Panc1 (cell line): Measurements from ENCODE around the gene PRR29. TPM values are rescaled to one million over a fixed set of nuclear protein-coding genes. Genes with fewer than 3 reads are reported as not detected.

Experiments
- ATAC-seq: fragments of 200-7000 bp; cut with Tn5 transposase; 2 replicates; pipeline ENCODE4 v1.9.1; 2020; ENCODE audit warnings: mild to moderate bottlenecking, moderate library complexity
- BruUV-seq: library from RNA; stranded (reverse); fragments of 400-500 nt; replicated peaks from 2 replicates; lab custom pipeline; 2021; lab: Mats Ljungman, UMichigan
- CTCF ChIA-PET: fragments of 300-600 bp; sonication (Branson Sonifier 250); formaldehyde crosslinking; loops from one replicate; lab custom pipeline; 2022; ENCODE audit warnings: antibody characterized with exemption; lab: Charles Lee
- POLR2A ChIA-PET: fragments of 300-600 bp; sonication (Branson Sonifier 250); formaldehyde crosslinking; loops from one replicate; lab custom pipeline; 2022; ENCODE audit warnings: antibody characterized with exemption; lab: Charles Lee
- DNase-seq: peaks from one replicate; pipeline ENCODE4 v3.0.0-alpha.2; 2010; ENCODE audit warnings: low read depth, low spot score
- H3K27ac ChIP-seq: 2 replicates; pipeline ENCODE4 v1.5.1; 2011; ENCODE audit warnings: mild to moderate bottlenecking, low read length, inconsistent platforms
- H3K27me3 ChIP-seq: fragments of 200-500 bp; sonication (Bioruptor generic); 2 replicates; pipeline ENCODE4 v1.6.0; 2014; ENCODE audit warnings: low read length, inconsistent platforms; ENCODE audit not compliant: control insufficient read depth, insufficient read depth
- H3K36me3 ChIP-seq: fragments of 200-500 bp; sonication (Bioruptor generic); 2 replicates; pipeline ENCODE4 v1.5.1; 2014; ENCODE audit warnings: inconsistent platforms, mild to moderate bottlenecking, low read length, moderate library complexity; ENCODE audit not compliant: control insufficient read depth, insufficient read depth
- H3K4me1 ChIP-seq: 2 replicates; pipeline ENCODE4 v1.5.1; 2011; ENCODE audit warnings: inconsistent platforms, mild to moderate bottlenecking, low read length, moderate library complexity; ENCODE audit not compliant: control insufficient read depth, insufficient read depth
- H3K4me3 ChIP-seq, 2 experiments: 2 replicates each; pipeline ENCODE4 v1.5.1; 2011 to 2012; ENCODE audit warnings: low read depth in 2 of 2, low read length in 2 of 2, mild to moderate bottlenecking in 2 of 2, inconsistent platforms in 1 of 2, moderate library complexity in 1 of 2
- H3K9me3 ChIP-seq: fragments of 200-500 bp; sonication (Bioruptor generic); 2 replicates; pipeline ENCODE4 v1.5.1; 2014; ENCODE audit warnings: low read depth, mild to moderate bottlenecking, inconsistent platforms, low read length, moderate library complexity; ENCODE audit not compliant: control insufficient read depth, insufficient read depth
- POLR2AphosphoS5 ChIP-seq: IDR thresholded peaks from 2 replicates; pipeline ENCODE4 v1.6.1; 2012; ENCODE audit warnings: mild to moderate bottlenecking, low read depth, low read length, moderate library complexity
- SIN3A ChIP-seq: IDR thresholded peaks from 2 replicates; pipeline ENCODE4 v1.6.1; 2012; ENCODE audit warnings: low read depth, mild to moderate bottlenecking, low read length, moderate library complexity, borderline replicate concordance; ENCODE audit not compliant: insufficient read depth
- TCF7L2 ChIP-seq: IDR thresholded peaks from 2 replicates; pipeline ENCODE4 v1.6.1; 2011; ENCODE audit warnings: mild to moderate bottlenecking, low read depth, low read length, inconsistent platforms
- in situ Hi-C: cut with HindIII; loops from 2 replicates; pipeline ENCODE4 v1.10.0; 2016; ENCODE audit warnings: low sequenced_read_pairs, low pct_unique_long_range_greater_than_20kb
- intact Hi-C: fragments of 100-400 bp; cut with micrococcal nuclease; formaldehyde crosslinking; loops from one replicate; pipeline ENCODE4 v1.10.0; 2022; ENCODE audit not compliant: unreplicated experiment
- total RNA-seq: library from RNA; stranded (reverse); gene quantifications from one replicate; pipeline ENCODE4 v1.2.1, GENCODE V29; 2021; ENCODE audit not compliant: unreplicated experiment
- TF ChIP-seq, protein P1 (sequence below): fragments of 450-650 bp; IDR thresholded peaks from 2 replicates; pipeline ENCODE4 v1.5.1; 2017; ENCODE audit warnings: mild to moderate bottlenecking
- TF ChIP-seq, protein P2 (sequence below), 2 experiments: IDR thresholded peaks; 2 replicates each; pipeline ENCODE4 v1.6.1; 2011 to 2012; ENCODE audit warnings: low read depth in 2 of 2, control low read depth in 1 of 2, low read length in 1 of 2, mild to moderate bottlenecking in 1 of 2, moderate library complexity in 1 of 2; ENCODE audit not compliant: insufficient read depth in 1 of 2

The PRR29 gene
- total RNA-seq, 1 experiment from 2014 or later, result 0.10 TPM

DNA sequence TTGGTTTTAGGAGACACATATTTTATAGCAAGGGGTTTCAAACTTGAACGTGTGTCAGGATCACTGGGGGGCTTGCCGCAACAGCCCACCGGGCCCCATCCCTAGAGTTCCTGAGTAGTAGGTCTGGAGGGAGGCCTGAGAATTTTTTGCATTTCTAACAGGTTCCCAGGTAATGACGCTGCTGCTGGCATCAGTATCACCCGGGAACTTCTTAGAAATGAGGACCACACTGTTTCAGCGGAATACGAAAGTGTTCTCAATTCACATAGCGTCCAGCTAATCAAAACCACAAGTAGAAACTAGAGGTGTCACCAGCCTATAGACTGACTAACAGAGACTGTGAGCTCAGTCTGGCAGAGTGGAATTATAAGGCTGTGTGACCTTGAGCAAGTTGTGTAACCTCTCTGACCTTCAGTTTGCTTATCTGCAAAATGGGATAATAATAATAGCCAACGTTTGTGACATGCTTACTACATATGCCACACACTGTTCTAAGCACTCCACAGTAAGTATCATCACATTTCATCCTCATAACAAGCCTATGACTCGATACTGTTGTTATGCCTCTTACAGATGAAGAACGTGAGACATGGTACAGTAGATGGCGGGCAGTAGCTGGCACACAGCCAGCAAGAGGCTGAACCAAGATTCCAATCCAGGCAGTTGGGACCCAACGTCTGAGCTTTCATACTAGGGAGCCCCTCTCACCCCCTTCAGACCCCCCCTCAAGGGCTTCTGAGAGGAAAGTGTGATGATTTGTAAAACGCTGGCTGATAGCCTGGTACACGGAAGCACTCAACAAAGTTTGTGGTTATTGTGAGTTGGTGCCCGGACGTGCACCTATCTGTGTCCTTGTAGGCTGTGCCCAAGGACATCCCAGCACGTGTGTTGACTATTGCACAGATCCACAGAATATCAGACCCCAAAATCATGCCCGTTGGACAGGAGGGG, 26.9 kb downstream of the PRR29 start:
- no peak overlapping the region for H3K4me3 ChIP-seq
- TF ChIP-seq TCF7L2, result no peak
- TF ChIP-seq SIN3A, result no peak
- TF ChIP-seq, protein P1, sequence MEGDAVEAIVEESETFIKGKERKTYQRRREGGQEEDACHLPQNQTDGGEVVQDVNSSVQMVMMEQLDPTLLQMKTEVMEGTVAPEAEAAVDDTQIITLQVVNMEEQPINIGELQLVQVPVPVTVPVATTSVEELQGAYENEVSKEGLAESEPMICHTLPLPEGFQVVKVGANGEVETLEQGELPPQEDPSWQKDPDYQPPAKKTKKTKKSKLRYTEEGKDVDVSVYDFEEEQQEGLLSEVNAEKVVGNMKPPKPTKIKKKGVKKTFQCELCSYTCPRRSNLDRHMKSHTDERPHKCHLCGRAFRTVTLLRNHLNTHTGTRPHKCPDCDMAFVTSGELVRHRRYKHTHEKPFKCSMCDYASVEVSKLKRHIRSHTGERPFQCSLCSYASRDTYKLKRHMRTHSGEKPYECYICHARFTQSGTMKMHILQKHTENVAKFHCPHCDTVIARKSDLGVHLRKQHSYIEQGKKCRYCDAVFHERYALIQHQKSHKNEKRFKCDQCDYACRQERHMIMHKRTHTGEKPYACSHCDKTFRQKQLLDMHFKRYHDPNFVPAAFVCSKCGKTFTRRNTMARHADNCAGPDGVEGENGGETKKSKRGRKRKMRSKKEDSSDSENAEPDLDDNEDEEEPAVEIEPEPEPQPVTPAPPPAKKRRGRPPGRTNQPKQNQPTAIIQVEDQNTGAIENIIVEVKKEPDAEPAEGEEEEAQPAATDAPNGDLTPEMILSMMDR, result no peak
- TF ChIP-seq, protein P2, sequence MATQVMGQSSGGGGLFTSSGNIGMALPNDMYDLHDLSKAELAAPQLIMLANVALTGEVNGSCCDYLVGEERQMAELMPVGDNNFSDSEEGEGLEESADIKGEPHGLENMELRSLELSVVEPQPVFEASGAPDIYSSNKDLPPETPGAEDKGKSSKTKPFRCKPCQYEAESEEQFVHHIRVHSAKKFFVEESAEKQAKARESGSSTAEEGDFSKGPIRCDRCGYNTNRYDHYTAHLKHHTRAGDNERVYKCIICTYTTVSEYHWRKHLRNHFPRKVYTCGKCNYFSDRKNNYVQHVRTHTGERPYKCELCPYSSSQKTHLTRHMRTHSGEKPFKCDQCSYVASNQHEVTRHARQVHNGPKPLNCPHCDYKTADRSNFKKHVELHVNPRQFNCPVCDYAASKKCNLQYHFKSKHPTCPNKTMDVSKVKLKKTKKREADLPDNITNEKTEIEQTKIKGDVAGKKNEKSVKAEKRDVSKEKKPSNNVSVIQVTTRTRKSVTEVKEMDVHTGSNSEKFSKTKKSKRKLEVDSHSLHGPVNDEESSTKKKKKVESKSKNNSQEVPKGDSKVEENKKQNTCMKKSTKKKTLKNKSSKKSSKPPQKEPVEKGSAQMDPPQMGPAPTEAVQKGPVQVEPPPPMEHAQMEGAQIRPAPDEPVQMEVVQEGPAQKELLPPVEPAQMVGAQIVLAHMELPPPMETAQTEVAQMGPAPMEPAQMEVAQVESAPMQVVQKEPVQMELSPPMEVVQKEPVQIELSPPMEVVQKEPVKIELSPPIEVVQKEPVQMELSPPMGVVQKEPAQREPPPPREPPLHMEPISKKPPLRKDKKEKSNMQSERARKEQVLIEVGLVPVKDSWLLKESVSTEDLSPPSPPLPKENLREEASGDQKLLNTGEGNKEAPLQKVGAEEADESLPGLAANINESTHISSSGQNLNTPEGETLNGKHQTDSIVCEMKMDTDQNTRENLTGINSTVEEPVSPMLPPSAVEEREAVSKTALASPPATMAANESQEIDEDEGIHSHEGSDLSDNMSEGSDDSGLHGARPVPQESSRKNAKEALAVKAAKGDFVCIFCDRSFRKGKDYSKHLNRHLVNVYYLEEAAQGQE (IDR thresholded peaks at IDR 0.05; ENCODE audit: insufficient read depth in 1 of 2, low read depth in 2 of 2, low read length in 1 of 2), result no peak
- TF ChIP-seq POLR2AphosphoS5, result no peak
- no peaks in the 10 kb centered on the region for H3K9me3 ChIP-seq
- no peaks in the 10 kb centered on the region for H3K4me1 ChIP-seq
- ChIA-PET CTCF (interaction anchor here (0.7 to 5.4 kb wide), 4 partner anchors 105 to 278 kb away, joined by 3 to 66 read pairs (median 4); no protein-coding TSS in a partner anchor), POLR2A (no interaction called here)
- DNase-seq (no peak), ATAC-seq (no peak; the same call in 1 of the 2 replicates)
- H3K27ac ChIP-seq, result no peak overlapping the region
- H3K36me3 ChIP-seq, result no peaks in the 10 kb centered on the region
- BruUV-seq, result no TSS peak
- H3K27me3 ChIP-seq, result no peaks in the 10 kb centered on the region
- intact Hi-C loops (loop anchor here (10.0 kb wide), 1 partner anchor 110 kb away; the partner anchor contains the start of genes CSHL1 and GH1), in situ Hi-C loops (no loop called here)

DNA sequence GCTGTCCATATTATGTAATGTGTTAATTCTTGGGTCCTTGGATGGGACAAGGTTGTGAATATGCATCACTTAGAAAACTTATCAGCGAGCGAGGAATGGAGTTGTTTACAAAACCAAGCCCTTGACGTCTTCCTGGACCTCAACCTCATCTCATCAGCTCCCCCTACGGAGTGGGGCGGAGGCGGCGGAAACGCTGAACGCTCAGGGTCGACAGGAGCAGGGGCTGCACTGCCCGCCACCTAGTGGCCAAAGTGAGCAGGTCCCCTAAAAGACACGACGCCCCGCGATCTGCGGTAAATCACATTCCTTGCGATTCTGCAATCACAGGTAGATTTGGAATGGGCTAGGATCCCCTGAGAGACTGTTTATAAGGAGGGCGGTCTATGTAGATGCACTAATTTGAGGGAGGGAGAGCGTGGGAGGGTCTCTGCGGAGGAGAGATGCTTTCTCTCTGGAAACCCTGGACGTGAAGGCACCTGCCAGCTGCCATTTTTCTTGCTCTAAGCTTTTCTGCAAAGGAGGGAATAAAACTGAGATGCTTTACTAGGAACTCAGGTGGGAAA, 27.7 kb downstream of the PRR29 start:
- H3K36me3 ChIP-seq, result no peaks in the 10 kb centered on the region
- intact Hi-C loops (loop anchor here (10.0 kb wide), 1 partner anchor 111 kb away; the partner anchor contains the start of genes CSHL1 and GH1), in situ Hi-C loops (no loop called here)
- BruUV-seq, result no TSS peak
- no peak overlapping the region for H3K27ac ChIP-seq
- TF ChIP-seq, protein P1, result peak; percentile 94
- TF ChIP-seq, protein P2 (IDR thresholded peaks at IDR 0.05; ENCODE audit: insufficient read depth in 1 of 2, low read depth in 2 of 2, low read length in 1 of 2), result no peak
- TF ChIP-seq POLR2AphosphoS5, result no peak
- TF ChIP-seq SIN3A, result no peak
- TF ChIP-seq TCF7L2, result no peak
- peak; percentile 47 for DNase-seq
- ChIA-PET POLR2A (no interaction called here), CTCF (interaction anchor here (0.7 to 5.4 kb wide), 3 partner anchors 106 to 114 kb away, joined by 3 to 66 read pairs (median 4); no protein-coding TSS in a partner anchor)
- no peaks in the 10 kb centered on the region for H3K27me3 ChIP-seq
- no peaks in the 10 kb centered on the region for H3K9me3 ChIP-seq
- peak; percentile 87 for ATAC-seq
- no peaks in the 10 kb centered on the region for H3K4me1 ChIP-seq
- H3K4me3 ChIP-seq, result peak overlapping the region; percentile 6 to 34; a peak in 3 of 4 replicates
